SU-DHL-6 (cell line): ENCODE measurements around the gene DCLRE1A.
"Not testable (repeated sequence)": the region's sequence is repeated elsewhere in the genome, so short reads cannot be mapped to it uniquely, and the experiment has no call there.

Experiments
- H2AFZ ChIP-seq: fragments of 200-600 bp; sonication (generic); 2 replicates; pipeline ENCODE4 v1.6.1; 2014; ENCODE audit warnings: low read depth, mild to moderate bottlenecking, moderate library complexity, mixed read lengths, antibody characterized with exemption, low read length; ENCODE audit not compliant: severe bottlenecking
- H3F3A ChIP-seq: fragments of 200-600 bp; shearing (Covaris generic); 2 replicates; pipeline ENCODE4 v1.6.0; 2016; ENCODE audit warnings: antibody characterized with exemption, mild to moderate bottlenecking; ENCODE audit not compliant: insufficient read depth
- H3K27ac ChIP-seq: fragments of 200-600 bp; sonication (generic); 2 replicates; pipeline ENCODE4 v1.5.1; 2016; ENCODE audit warnings: low read depth, mild to moderate bottlenecking, low read length, moderate library complexity, mixed read lengths
- H3K27me3 ChIP-seq: fragments of 200-600 bp; sonication (generic), shearing (Covaris generic); 2 replicates; pipeline ENCODE4 v1.6.0; 2014; ENCODE audit warnings: mild to moderate bottlenecking, low read length
- H3K36me3 ChIP-seq: fragments of 200-600 bp; sonication (generic); 2 replicates; pipeline ENCODE4 v1.6.1; 2014; ENCODE audit warnings: mild to moderate bottlenecking, low read length, mixed read lengths
- H3K4me2 ChIP-seq: fragments of 300-600, 200-600 bp; shearing (Covaris generic), sonication (generic); 2 replicates; pipeline ENCODE4 v1.6.0; 2014; ENCODE audit warnings: low read length, low read depth, mild to moderate bottlenecking; ENCODE audit not compliant: poor library complexity, severe bottlenecking
- H3K4me3 ChIP-seq: fragments of 200-600 bp; sonication (generic); 2 replicates; pipeline ENCODE4 v1.5.1; 2014; ENCODE audit warnings: antibody characterized with exemption, low read length, mild to moderate bottlenecking, mixed read lengths; ENCODE audit not compliant: insufficient read depth, poor library complexity, severe bottlenecking
- H3K79me2 ChIP-seq: fragments of 200-600 bp; sonication (generic); 2 replicates; pipeline ENCODE4 v1.6.1; 2014; ENCODE audit warnings: mild to moderate bottlenecking, low read length, moderate library complexity; ENCODE audit not compliant: insufficient read depth
- H3K9ac ChIP-seq: fragments of 200-600 bp; sonication (generic); 2 replicates; pipeline ENCODE4 v1.7.0; 2014; ENCODE audit warnings: mild to moderate bottlenecking, low read length
- H3K9me2 ChIP-seq: fragments of 200-600 bp; sonication (generic); replicated peaks from 2 replicates; pipeline ENCODE4 v1.6.1; 2014; ENCODE audit warnings: low read length; ENCODE audit not compliant: insufficient read depth
- H3K9me3 ChIP-seq: fragments of 200-600 bp; sonication (generic); 2 replicates; pipeline ENCODE4 v1.6.1; 2014; ENCODE audit warnings: low read length, mixed read lengths; ENCODE audit not compliant: insufficient read depth
- H4K20me1 ChIP-seq: fragments of 200-600 bp; sonication (generic); 2 replicates; pipeline ENCODE4 v1.6.1; 2014; ENCODE audit warnings: low read depth, mild to moderate bottlenecking, antibody characterized with exemption, low read length, moderate library complexity, mixed read lengths
- CTCF ChIP-seq: fragments of 200-600 bp; sonication (generic); IDR thresholded peaks from one replicate; pipeline ENCODE4 v1.5.1; 2017; ENCODE audit warnings: antibody characterized with exemption, mild to moderate bottlenecking, low read length, moderate library complexity; ENCODE audit not compliant: insufficient read depth, poor library complexity, severe bottlenecking
- EZH2phosphoT487 ChIP-seq: fragments of 200-600 bp; sonication (generic), shearing (Covaris generic); conservative IDR thresholded peaks from 2 replicates; pipeline ENCODE4 v1.6.1; 2018; ENCODE audit warnings: mild to moderate bottlenecking, antibody characterized with exemption, low read length, moderate library complexity, mixed read lengths

Gene DCLRE1A

GRCh38 chr10:113823389-113823788 is 30.5 kb downstream of the DCLRE1A start:
- Histone ChIP-seq H3K79me2 (no peaks in the 10 kb centered on the region), H3K27me3 (no peaks in the 10 kb centered on the region), H3K4me3 (no peak overlapping the region), H3K36me3 (no peaks in the 10 kb centered on the region), H4K20me1 (no peaks in the 10 kb centered on the region), H3K27ac (no peak overlapping the region), H3F3A (no peaks in the 10 kb centered on the region), H2AFZ (no peak overlapping the region), H3K4me2 (no peak overlapping the region), H3K9me2 (no peaks in the 10 kb centered on the region), H3K9me3 (no peaks in the 10 kb centered on the region), H3K9ac (no peak overlapping the region)
- TF ChIP-seq EZH2phosphoT487 (no peak), CTCF (no peak)

- H3K36me3 ChIP-seq = no peaks in the 10 kb centered on the region
- no peak overlapping the region for H3K4me3 ChIP-seq
- no peaks in the 10 kb centered on the region for H3K27me3 ChIP-seq
- no peaks in the 10 kb centered on the region for H4K20me1 ChIP-seq
- H3K9me3 ChIP-seq = no peaks in the 10 kb centered on the region
- H3K27ac ChIP-seq = no peak overlapping the region
- no peak overlapping the region for H2AFZ ChIP-seq
- no peak overlapping the region for H3K9ac ChIP-seq
- H3K9me2 ChIP-seq = no peaks in the 10 kb centered on the region
- no peak for TF ChIP-seq EZH2phosphoT487
- TF ChIP-seq CTCF = no peak
- H3K4me2 ChIP-seq = no peak overlapping the region
- no peaks in the 10 kb centered on the region for H3F3A ChIP-seq
- H3K79me2 ChIP-seq = no peaks in the 10 kb centered on the region
Observed at GRCh38 chr10:113822174-113822573, 31.7 kb downstream of the DCLRE1A start.

- not testable (repeated sequence) for H3K9me3 ChIP-seq, H3K79me2 ChIP-seq, H4K20me1 ChIP-seq, H3K36me3 ChIP-seq, H3K27ac ChIP-seq, H3F3A ChIP-seq, H3K4me3 ChIP-seq, H2AFZ ChIP-seq, H3K9me2 ChIP-seq, H3K27me3 ChIP-seq, H3K9ac ChIP-seq, H3K4me2 ChIP-seq
Observed at GRCh38 chr10:113821306-113821705, 32.6 kb downstream of the DCLRE1A start.

- H3K27ac ChIP-seq = no peak overlapping the region
- H3K4me2 ChIP-seq = no peak overlapping the region
Observed at GRCh38 chr10:113820507-113820906, 33.4 kb downstream of the DCLRE1A start.

More at GRCh38 chr10:113820507-113820906, 33.4 kb downstream of the DCLRE1A start:
- Histone ChIP-seq H2AFZ (no peak overlapping the region), H3K9me3 (no peaks in the 10 kb centered on the region), H3K79me2 (no peaks in the 10 kb centered on the region), H3K36me3 (no peaks in the 10 kb centered on the region), H3F3A (no peaks in the 10 kb centered on the region), H3K27me3 (no peaks in the 10 kb centered on the region), H3K9me2 (no peaks in the 10 kb centered on the region), H4K20me1 (no peaks in the 10 kb centered on the region), H3K4me3 (no peak overlapping the region), H3K9ac (no peak overlapping the region)
- no peak for TF ChIP-seq EZH2phosphoT487
- no peak for TF ChIP-seq CTCF
